Measurements from ENCODE around the gene PIK3R5.
A peak's percentile ranks its signal among the peaks of the same experiment; 100 is the strongest.

The PIK3R5 gene

GRCh38 chr17:8851600-8851999, 113.9 kb downstream of the PIK3R5 start:
- DNase-seq, result no peak

GRCh38 chr17:8849311-8850041, 116.0 kb downstream of the PIK3R5 start:
- no peak for DNase-seq

DNA sequence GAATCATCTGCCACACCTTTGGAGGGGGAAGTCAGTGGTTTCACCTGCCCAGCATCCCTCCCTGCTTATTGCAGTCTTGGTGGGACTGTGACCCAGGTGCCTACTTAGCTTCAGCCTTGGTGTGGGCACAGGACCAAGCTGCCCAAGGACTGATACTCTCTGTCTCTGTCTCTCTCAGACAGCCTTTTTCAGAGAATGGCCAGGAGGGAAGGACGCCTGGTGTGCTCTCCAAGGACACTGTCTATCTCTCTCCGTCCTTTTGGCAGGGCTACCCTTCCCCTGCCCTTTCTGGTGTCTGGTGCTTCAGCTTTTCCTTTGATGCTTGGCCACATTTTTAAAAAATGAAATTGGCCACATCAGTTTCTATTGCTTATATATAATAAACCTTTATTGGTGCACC, 117.6 kb downstream of the PIK3R5 start:
- DNase-seq, result no peak

DNA sequence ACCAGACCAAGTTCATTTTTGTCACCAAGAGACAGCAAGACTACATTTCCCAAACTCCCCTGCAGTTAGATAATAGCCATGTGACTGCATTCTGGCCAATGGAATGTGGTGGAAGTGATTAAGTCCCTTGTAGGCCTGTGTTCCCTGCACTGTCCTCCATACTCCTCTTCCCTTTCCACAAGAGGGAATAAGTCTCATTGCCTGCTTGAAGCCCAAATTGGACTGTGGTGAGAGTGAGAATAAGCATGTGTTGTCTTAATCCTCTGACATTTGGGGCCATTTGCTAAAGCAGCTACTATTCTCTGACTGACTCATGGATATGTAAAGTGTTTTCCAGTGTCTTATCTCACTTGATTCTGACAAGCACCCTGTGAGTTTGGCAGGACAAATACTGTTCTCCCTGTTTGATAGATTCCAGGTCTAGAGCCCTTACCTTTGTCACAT, 118.7 kb downstream of the PIK3R5 start:
- DNase-seq, result peak; percentile 45

DNA sequence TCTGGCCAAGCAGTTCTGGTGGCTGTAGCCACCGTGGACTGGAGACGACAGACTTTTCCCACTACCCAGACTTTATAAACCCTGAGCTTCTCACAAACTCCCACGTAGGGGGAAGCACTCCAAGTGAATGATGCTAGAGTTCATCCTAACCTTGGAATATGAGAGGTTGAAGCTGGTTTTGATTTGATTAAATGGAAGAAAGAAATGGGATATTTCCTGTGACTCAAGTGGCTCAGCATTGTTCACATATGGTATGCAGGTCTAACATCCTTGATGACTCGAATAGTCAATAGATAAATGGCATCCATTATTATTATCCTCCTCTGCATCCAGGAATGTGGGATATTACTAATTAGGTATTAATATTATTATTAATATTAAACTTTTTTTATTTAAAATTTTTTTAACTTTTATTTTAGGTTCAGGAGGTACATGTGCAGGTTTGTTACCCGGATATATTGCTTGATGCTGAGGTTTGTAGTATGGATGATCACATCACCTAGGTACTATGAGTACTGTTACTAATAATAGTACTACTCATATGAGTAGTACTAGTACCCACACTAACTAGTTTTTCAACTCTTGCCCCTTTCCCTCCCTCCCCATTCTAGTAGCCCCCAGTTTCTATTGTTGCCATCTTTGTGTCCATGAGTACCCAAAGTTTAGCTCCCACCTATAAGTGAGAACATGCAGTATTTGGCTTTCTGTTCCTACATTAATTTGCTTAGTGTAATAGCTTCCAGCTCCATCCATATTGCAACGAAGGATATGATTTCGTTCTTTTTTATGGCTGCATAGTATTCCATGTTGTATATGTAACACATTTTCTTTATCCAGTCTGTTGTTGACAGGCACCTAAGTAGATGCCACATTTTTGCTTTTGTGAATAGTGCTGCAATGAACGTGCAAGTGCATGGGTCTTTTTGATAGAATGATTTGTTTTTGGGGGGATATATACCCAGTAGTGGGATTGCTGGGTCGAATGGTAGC, 121.0 kb downstream of the PIK3R5 start:
- DNase-seq, result no peak

- DNase-seq, result no peak
Measured at GRCh38 chr17:8843344-8843743, 122.2 kb downstream of the PIK3R5 start.

DNA sequence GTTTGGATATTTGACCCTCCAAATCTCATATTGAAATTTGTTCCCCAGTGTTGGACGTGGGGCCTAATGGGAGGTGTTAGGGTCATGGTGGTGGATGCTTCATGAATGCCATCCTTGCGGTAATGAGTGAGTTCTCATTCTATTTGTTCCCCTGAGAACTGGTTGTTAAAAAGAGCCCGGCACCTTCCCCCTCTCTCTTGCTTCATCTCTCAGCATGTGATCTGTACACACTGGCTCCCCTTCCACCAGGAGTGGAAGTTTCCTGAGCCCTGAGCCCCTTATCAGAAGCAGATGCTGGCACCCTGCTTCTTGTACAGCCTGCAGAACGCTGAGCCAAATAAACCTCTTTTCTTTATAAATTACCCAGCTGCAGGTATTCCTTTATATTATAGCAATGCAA, 123.7 kb downstream of the PIK3R5 start:
- no peak for DNase-seq

- DNase-seq, result no peak
Measured at GRCh38 chr17:8839410-8839935, 126.0 kb downstream of the PIK3R5 start.

- DNase-seq, result no peak
Measured at GRCh38 chr17:8838551-8839095, 126.9 kb downstream of the PIK3R5 start.

GRCh38 chr17:8837563-8838075, 127.9 kb downstream of the PIK3R5 start:
- peak; percentile 18 for DNase-seq

- DNase-seq, result peak; percentile 38
Measured at GRCh38 chr17:8836821-8837562, 128.5 kb downstream of the PIK3R5 start.

GRCh38 chr17:8835631-8836364, 129.7 kb downstream of the PIK3R5 start:
- DNase-seq, result no peak

- DNase-seq, result no peak
Measured at GRCh38 chr17:8835106-8835505, 130.4 kb downstream of the PIK3R5 start.

GRCh38 chr17:8832711-8833352, 132.7 kb downstream of the PIK3R5 start:
- DNase-seq, result peak; percentile 8

- no peak for DNase-seq
Measured at GRCh38 chr17:8831234-8831849, 134.2 kb downstream of the PIK3R5 start.

- no peak for DNase-seq
Measured at GRCh38 chr17:8830141-8830540, 135.4 kb downstream of the PIK3R5 start.

- DNase-seq, result no peak
Measured at GRCh38 chr17:8829036-8829941, 136.2 kb downstream of the PIK3R5 start.
